Body of pancreas (tissue), 4 donors: ENCODE measurements around the gene ZNF423. TPM values are rescaled to one million over a fixed set of nuclear protein-coding genes. Genes with fewer than 3 reads are reported as not detected.

ENCODE experiments used
- ATAC-seq: fragments of 150-250 bp; one replicate; pipeline ENCODE4 v1.9.1; 2016
- DNase-seq, 4 donors: peaks; one replicate each; pipeline ENCODE4 v3.0.0-alpha.2; 2019
- H3K27ac ChIP-seq, 4 donors: fragments of 200-600 bp; sonication (generic); 1 replicate in 3 of 4; 2 replicates in 1 of 4; pipeline versions ENCODE4 v1.5.1 to v1.6.1; 2016 to 2019; ENCODE audit warnings: mild to moderate bottlenecking in 1 of 4, mixed read lengths in 1 of 4, moderate library complexity in 1 of 4
- H3K27me3 ChIP-seq, 2 donors: fragments of 200-600 bp; sonication (generic); one replicate each; pipeline ENCODE4 v1.6.0; 2016; ENCODE audit warnings: mild to moderate bottlenecking in 1 of 2
- H3K36me3 ChIP-seq, 2 donors: fragments of 200-600 bp; sonication (generic); replicated peaks in 1 of 2; 2 replicates each; pipeline ENCODE4 v1.5.1; 2016; ENCODE audit warnings: low read depth in 2 of 2; ENCODE audit not compliant: insufficient read depth in 1 of 2
- H3K4me1 ChIP-seq: fragments of 200-600 bp; sonication (generic); one replicate; pipeline ENCODE4 v1.6.0; 2016
- H3K4me3 ChIP-seq, 2 donors: fragments of 200-600 bp; sonication (generic); 1 replicate in 1 of 2; 2 replicates in 1 of 2; pipeline ENCODE4 v1.5.1; 2016 to 2019
- H3K9me3 ChIP-seq, 3 donors: fragments of 200-600 bp; sonication (generic); 1 replicate in 2 of 3; 2 replicates in 1 of 3; pipeline ENCODE4 v1.5.1; 2016
- CTCF ChIP-seq, 7 experiments: fragments of 450-650 bp in 4 of 7; fragments of 200-600 bp in 3 of 7; sonication (generic) in 3 of 7; IDR thresholded peaks; one replicate each; pipeline ENCODE4 v1.5.1; 2016 to 2019; ENCODE audit warnings: antibody characterized with exemption in 7 of 7
- POLR2A ChIP-seq, 3 donors: fragments of 450-650 bp; IDR thresholded peaks; one replicate each; pipeline ENCODE4 v1.6.1; 2016; ENCODE audit warnings: antibody characterized with exemption in 3 of 3, mild to moderate bottlenecking in 2 of 3
- WGBS, 2 donors: methylation state at CpG; one replicate each; pipeline ENCODE4 v1.1.5; 2017; 5-methylcytosine and 5-hydroxymethylcytosine counted together
- intact Hi-C: fragments of 100-400 bp; cut with DNase I; formaldehyde crosslinking; loops from one replicate; pipeline ENCODE4 v1.15.1; 2023
- total RNA-seq, 2 donors: library from RNA; depleted of rRNA; stranded (reverse); fragments of >200 nt; gene quantifications; one replicate each; pipeline ENCODE4 v1.1.0, GENCODE V29; 2016

ZNF423 gene
- total RNA-seq, 2 donors from 2014 or later: 4.2 to 9.2 TPM

- WGBS, 2 donors: 94% methylated on average over 9 of the region's 9 CpGs
- no peaks in the 10 kb centered on the region for H3K9me3 ChIP-seq
- H3K27ac ChIP-seq: no peak overlapping the region
- no peaks in the 10 kb centered on the region for H3K36me3 ChIP-seq
- intact Hi-C loops: no loop called here
- no peaks in the 10 kb centered on the region for H3K4me1 ChIP-seq
- no peak for TF ChIP-seq POLR2A (IDR thresholded peaks at IDR 0.05)
- no peak for TF ChIP-seq CTCF (IDR thresholded peaks at IDR 0.05)
- no peaks in the 10 kb centered on the region for H3K27me3 ChIP-seq
- no peak overlapping the region for H3K4me3 ChIP-seq
- ATAC-seq: no peak
- DNase-seq: no peak
These were observed 143.8 kb downstream of the ZNF423 start for GRCh38 chr16:49712106-49712505.

GRCh38 chr16:49709057-49709456 lies 146.9 kb downstream of the ZNF423 start:
- ATAC-seq (no peak), DNase-seq (no peak)
- Histone ChIP-seq H3K4me1 (no peaks in the 10 kb centered on the region), H3K9me3 (no peaks in the 10 kb centered on the region), H3K27me3 (no peaks in the 10 kb centered on the region), H3K36me3 (no peaks in the 10 kb centered on the region), H3K4me3 (no peak overlapping the region), H3K27ac (no peak overlapping the region)
- 72 to 76% methylated on average over 12 of the region's 12 CpGs for WGBS, 2 donors
- TF ChIP-seq POLR2A (IDR thresholded peaks at IDR 0.05): no peak
- intact Hi-C loops: no loop called here

GRCh38 chr16:49708491-49708890 lies 147.4 kb downstream of the ZNF423 start:
- no peaks in the 10 kb centered on the region for H3K4me1 ChIP-seq
- H3K27ac ChIP-seq: no peak overlapping the region
- intact Hi-C loops: no loop called here
- TF ChIP-seq CTCF (IDR thresholded peaks at IDR 0.05): no peak
- no peak for TF ChIP-seq POLR2A (IDR thresholded peaks at IDR 0.05)
- H3K9me3 ChIP-seq: no peaks in the 10 kb centered on the region
- no peaks in the 10 kb centered on the region for H3K27me3 ChIP-seq
- ATAC-seq (no peak), DNase-seq (no peak)
- no peaks in the 10 kb centered on the region for H3K36me3 ChIP-seq
- 90 to 96% methylated on average over 6 of the region's 6 CpGs for WGBS, 2 donors
- no peak overlapping the region for H3K4me3 ChIP-seq

DNA sequence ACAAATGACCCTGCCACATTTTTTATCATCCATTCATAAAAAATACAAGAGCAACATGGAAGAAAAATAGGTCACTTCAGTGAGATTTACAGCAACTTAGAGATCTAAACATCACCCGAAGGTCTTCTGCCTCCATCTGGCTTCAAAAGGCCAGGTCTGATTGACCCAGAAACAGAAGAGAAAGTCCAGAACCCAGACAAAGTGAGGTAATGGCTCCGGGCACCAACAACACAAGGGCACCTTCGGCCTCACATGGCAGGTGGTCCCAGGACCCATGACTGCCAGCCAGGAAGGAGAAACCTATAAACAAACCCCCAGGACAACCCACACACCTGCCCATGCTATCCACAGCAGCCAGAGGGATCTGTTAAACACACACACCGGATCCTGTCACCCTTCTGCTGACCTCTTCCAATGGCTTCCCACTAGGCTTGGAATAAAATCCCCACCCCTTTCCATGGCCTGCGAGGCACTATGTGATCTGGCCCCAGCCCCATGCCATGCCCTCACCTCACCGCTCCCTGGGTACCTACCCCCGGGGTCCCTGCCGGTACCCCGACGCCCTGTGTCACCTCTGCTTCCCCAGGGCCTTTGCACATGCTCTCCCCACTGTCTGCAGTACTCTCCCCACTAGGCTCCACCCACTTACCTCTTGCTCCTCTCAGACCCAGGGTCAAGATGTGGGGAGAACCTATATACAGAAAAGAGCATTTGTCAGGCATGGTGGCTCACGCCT lies 149.1 kb downstream of the ZNF423 start:
- Histone ChIP-seq H3K27ac (no peak overlapping the region), H3K9me3 (no peaks in the 10 kb centered on the region), H3K4me1 (no peaks in the 10 kb centered on the region), H3K27me3 (no peaks in the 10 kb centered on the region), H3K36me3 (no peaks in the 10 kb centered on the region), H3K4me3 (no peak overlapping the region)
- ATAC-seq (no peak), DNase-seq (no peak)
- no peak for TF ChIP-seq CTCF (IDR thresholded peaks at IDR 0.05)
- TF ChIP-seq POLR2A (IDR thresholded peaks at IDR 0.05): no peak
- WGBS, 2 donors: 93 to 94% methylated on average over 11 of the region's 11 CpGs
- intact Hi-C loops: no loop called here

DNA sequence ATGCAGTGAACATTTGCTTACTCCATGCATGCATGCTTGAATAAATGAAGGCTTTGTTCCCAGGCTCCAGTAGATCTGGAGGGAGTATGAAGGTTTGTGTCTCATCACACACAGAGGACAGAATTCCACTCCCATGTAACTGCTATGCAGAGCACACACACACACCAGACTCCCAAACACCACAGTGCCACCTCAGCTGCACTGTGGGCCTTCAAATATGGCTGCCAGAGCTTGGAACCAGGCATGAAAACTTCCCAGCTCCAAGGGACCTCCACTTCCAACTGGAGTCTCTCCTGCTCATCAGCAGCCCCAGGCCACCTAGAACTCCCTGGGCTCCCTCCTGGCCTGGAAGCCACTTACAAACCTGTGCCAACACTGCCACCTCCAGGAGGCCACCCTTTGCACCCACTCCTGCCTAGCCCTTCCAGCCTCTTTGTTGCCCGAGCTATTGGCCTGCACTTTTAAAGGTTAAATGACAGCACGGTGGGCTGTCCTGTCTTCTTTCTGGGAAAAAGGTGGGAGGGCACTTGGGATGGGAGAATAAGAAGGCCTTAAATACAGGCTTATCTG lies 151.2 kb downstream of the ZNF423 start:
- Histone ChIP-seq H3K4me1 (no peaks in the 10 kb centered on the region), H3K9me3 (no peaks in the 10 kb centered on the region), H3K27ac (no peak overlapping the region), H3K4me3 (no peak overlapping the region), H3K36me3 (no peaks in the 10 kb centered on the region), H3K27me3 (no peaks in the 10 kb centered on the region)
- no peak for ATAC-seq
- WGBS, 2 donors: 100% methylated on average over 2 of the region's 2 CpGs
- no peak for DNase-seq
- no peak for TF ChIP-seq CTCF (IDR thresholded peaks at IDR 0.05)
- no peak for TF ChIP-seq POLR2A (IDR thresholded peaks at IDR 0.05)
- intact Hi-C loops: no loop called here
